ENCODE data around the gene DNAH9. TPM values are rescaled to one million over a fixed set of nuclear protein-coding genes. Genes with fewer than 3 reads are reported as not detected.
A peak's percentile ranks its signal among the peaks of the same experiment; 100 is the strongest.

The DNAH9 gene
- total RNA-seq, 2 donors from 2014 or later: 0.52 to 9.6 TPM

- intact Hi-C loops (cut with DNase I): no loop called here
- no peak for TF ChIP-seq CTCF (IDR thresholded peaks at IDR 0.05)
- TF ChIP-seq POLR2A (IDR thresholded peaks at IDR 0.05): no peak
- 80 to 82% methylated on average over 5 of the region's 5 CpGs for WGBS, 2 donors
Observed at GRCh38 chr17:11601661-11602060, 3.4 kb downstream of the DNAH9 start.

GRCh38 chr17:11608396-11608795, 10.1 kb downstream of the DNAH9 start:
- ATAC-seq (peak; percentile 88), DNase-seq (peak; percentile 62 to 80 (median 68))
- 5 to 10% methylated on average over 6 of the region's 6 CpGs for WGBS, 2 donors
- intact Hi-C loops (cut with DNase I): no loop called here
- Histone ChIP-seq H3K36me3 (replicated peaks in 1 of 2; ENCODE audit: insufficient read depth in 1 of 2, low read depth in 2 of 2) (no peaks in the 10 kb centered on the region), H3K4me3 (no peak overlapping the region), H3K4me1 (peaks cover 41% of the 10 kb centered on the region), H3K27me3 (no peaks in the 10 kb centered on the region), H3K27ac (peak overlapping the region; percentile 1 to 80 (median 61)), H3K9me3 (no peaks in the 10 kb centered on the region)
- no peak for TF ChIP-seq POLR2A (IDR thresholded peaks at IDR 0.05)

More at GRCh38 chr17:11601661-11602060, 3.4 kb downstream of the DNAH9 start:
- H3K27ac ChIP-seq: no peak overlapping the region
- H3K36me3 ChIP-seq (replicated peaks in 1 of 2; ENCODE audit: insufficient read depth in 1 of 2, low read depth in 2 of 2): no peaks in the 10 kb centered on the region
- H3K9me3 ChIP-seq: no peaks in the 10 kb centered on the region
- H3K4me1 ChIP-seq: peaks cover 18% of the 10 kb centered on the region
- H3K27me3 ChIP-seq: no peaks in the 10 kb centered on the region
- ATAC-seq (no peak), DNase-seq (no peak)
- no peak overlapping the region for H3K4me3 ChIP-seq

GRCh38 chr17:11610999-11611566, 12.8 kb downstream of the DNAH9 start:
- Histone ChIP-seq H3K27ac (no peak overlapping the region), H3K4me3 (no peak overlapping the region), H3K9me3 (no peaks in the 10 kb centered on the region), H3K4me1 (peaks cover 41% of the 10 kb centered on the region), H3K36me3 (replicated peaks in 1 of 2; ENCODE audit: insufficient read depth in 1 of 2, low read depth in 2 of 2) (no peaks in the 10 kb centered on the region), H3K27me3 (no peaks in the 10 kb centered on the region)
- 46 to 72% methylated on average over 6 of the region's 6 CpGs for WGBS, 2 donors
- ATAC-seq (no peak), DNase-seq (no peak)
- intact Hi-C loops (cut with DNase I): no loop called here
- TF ChIP-seq POLR2A (IDR thresholded peaks at IDR 0.05): no peak
- no peak for TF ChIP-seq CTCF (IDR thresholded peaks at IDR 0.05)

- Histone ChIP-seq H3K27ac (no peak overlapping the region), H3K36me3 (replicated peaks in 1 of 2; ENCODE audit: insufficient read depth in 1 of 2, low read depth in 2 of 2) (no peaks in the 10 kb centered on the region), H3K4me3 (no peak overlapping the region), H3K9me3 (no peaks in the 10 kb centered on the region), H3K27me3 (no peaks in the 10 kb centered on the region), H3K4me1 (peaks cover 48% of the 10 kb centered on the region)
- TF ChIP-seq POLR2A (IDR thresholded peaks at IDR 0.05): no peak
- TF ChIP-seq CTCF (IDR thresholded peaks at IDR 0.05): no peak
- no peak for DNase-seq
- 25 to 78% methylated on average over 1 to 2 of the region's 2 CpGs for WGBS, 2 donors
- intact Hi-C loops (cut with DNase I): no loop called here
- ATAC-seq: no peak
Observed at GRCh38 chr17:11612956-11613355, 14.7 kb downstream of the DNAH9 start.

GRCh38 chr17:11618861-11619566, 20.7 kb downstream of the DNAH9 start:
- Histone ChIP-seq H3K9me3 (no peaks in the 10 kb centered on the region), H3K4me1 (peaks cover 24% of the 10 kb centered on the region), H3K27ac (peak overlapping the region; percentile 73 to 95 (median 86)), H3K27me3 (no peaks in the 10 kb centered on the region), H3K4me3 (no peak overlapping the region), H3K36me3 (replicated peaks in 1 of 2; ENCODE audit: insufficient read depth in 1 of 2, low read depth in 2 of 2) (no peaks in the 10 kb centered on the region)
- intact Hi-C loops (cut with DNase I): no loop called here
- ATAC-seq (peak; percentile 94), DNase-seq (peak; percentile 92 to 98 (median 96))
- WGBS, 2 donors: 14 to 15% methylated on average over 8 of the region's 8 CpGs
- no peak for TF ChIP-seq CTCF (IDR thresholded peaks at IDR 0.05)
- TF ChIP-seq POLR2A (IDR thresholded peaks at IDR 0.05): peak in 2 of 3 donors; percentile 29 to 38

Measured in body of pancreas (tissue), 4 donors.